Measurements from ENCODE around the gene ECT2L. TPM values are rescaled to one million over a fixed set of nuclear protein-coding genes. Genes with fewer than 3 reads are reported as not detected.
A peak's percentile ranks its signal among the peaks of the same experiment; 100 is the strongest.

Gene ECT2L
- total and polyA plus RNA-seq, 8 donors, result 0.03 to 0.05 (median 0.03) TPM; not detected in 5

GRCh38 chr6:138833816-138834539 lies 38.1 kb downstream of the ECT2L start:
- 48 to 49% methylated on average over 4 of the region's 4 CpGs for WGBS, 2 donors
- no peak for TF ChIP-seq CTCF (IDR thresholded peaks at IDR 0.05)
- no peaks in the 10 kb centered on the region for H3K4me1 ChIP-seq
- intact Hi-C loops (cut with DNase I), result no loop called here
- no peak overlapping the region for H3K4me3 ChIP-seq
- no peak overlapping the region for H3K27ac ChIP-seq
- no peaks in the 10 kb centered on the region for H3K36me3 ChIP-seq
- FAIRE-seq, result no peak
- DNase-seq, result peak in 1 of 6 donors; percentile 22
- no peaks in the 10 kb centered on the region for H3K9me3 ChIP-seq
- no peaks in the 10 kb centered on the region for H3K27me3 ChIP-seq
- peak; percentile 50 to 79 (median 59) for ATAC-seq

GRCh38 chr6:138837246-138837645 lies 41.4 kb downstream of the ECT2L start:
- no peaks in the 10 kb centered on the region for H3K36me3 ChIP-seq
- H3K4me1 ChIP-seq, result no peaks in the 10 kb centered on the region
- no peaks in the 10 kb centered on the region for H3K9me3 ChIP-seq
- intact Hi-C loops (cut with DNase I), result no loop called here
- FAIRE-seq (no peak), ATAC-seq (no peak), DNase-seq (no peak)
- H3K27me3 ChIP-seq, result no peaks in the 10 kb centered on the region
- H3K4me3 ChIP-seq, result no peak overlapping the region
- 83% methylated on average over 6 of the region's 6 CpGs for WGBS, 2 donors
- no peak overlapping the region for H3K27ac ChIP-seq
- no peak for TF ChIP-seq CTCF (IDR thresholded peaks at IDR 0.05)

GRCh38 chr6:138844192-138844591 lies 48.3 kb downstream of the ECT2L start:
- H3K9me3 ChIP-seq, result no peaks in the 10 kb centered on the region
- no peaks in the 10 kb centered on the region for H3K36me3 ChIP-seq
- no peak overlapping the region for H3K27ac ChIP-seq
- ATAC-seq (peak in 3 of 4 donors; percentile 35 to 55 (median 51)), FAIRE-seq (no peak), DNase-seq (peak in 1 of 6 donors; percentile 9)
- H3K27me3 ChIP-seq, result no peaks in the 10 kb centered on the region
- TF ChIP-seq CTCF (IDR thresholded peaks at IDR 0.05), result no peak
- H3K4me3 ChIP-seq, result no peak overlapping the region
- H3K4me1 ChIP-seq, result no peaks in the 10 kb centered on the region
- intact Hi-C loops (cut with DNase I), result no loop called here
- 40 to 41% methylated on average over 9 of the region's 9 CpGs for WGBS, 2 donors

GRCh38 chr6:138847884-138848283 lies 52.0 kb downstream of the ECT2L start:
- TF ChIP-seq CTCF (IDR thresholded peaks at IDR 0.05), result no peak
- DNase-seq (no peak), ATAC-seq (no peak), FAIRE-seq (no peak)
- 88 to 90% methylated on average over 4 of the region's 4 CpGs for WGBS, 2 donors
- Histone ChIP-seq H3K4me1 (no peaks in the 10 kb centered on the region), H3K27ac (no peak overlapping the region), H3K9me3 (no peaks in the 10 kb centered on the region), H3K27me3 (no peaks in the 10 kb centered on the region), H3K4me3 (no peak overlapping the region), H3K36me3 (no peaks in the 10 kb centered on the region)
- intact Hi-C loops (cut with DNase I), result no loop called here

- ATAC-seq, result no peak
- no peak for DNase-seq
- Histone ChIP-seq H3K36me3 (no peaks in the 10 kb centered on the region), H3K27ac (no peak overlapping the region), H3K27me3 (no peaks in the 10 kb centered on the region), H3K4me1 (no peaks in the 10 kb centered on the region), H3K4me3 (no peak overlapping the region), H3K9me3 (no peaks in the 10 kb centered on the region)
- no peak for TF ChIP-seq CTCF (IDR thresholded peaks at IDR 0.05)
- no peak for FAIRE-seq
- intact Hi-C loops (cut with DNase I), result no loop called here
- 64 to 73% methylated on average over 4 of the region's 4 CpGs for WGBS, 2 donors
Measured at GRCh38 chr6:138848461-138848860, 52.6 kb downstream of the ECT2L start.

Measured in pancreas (tissue), 10 donors.